OCI-LY7 (cell line): ENCODE data around the gene OR8S1. TPM values are rescaled to one million over a fixed set of nuclear protein-coding genes. Genes with fewer than 3 reads are reported as not detected.

Experiments used
- BruUV-seq: library from RNA; stranded (reverse); fragments of 400-500 nt; replicated peaks from 2 replicates; lab custom pipeline; 2021; lab: Mats Ljungman, UMichigan
- CTCF ChIA-PET: fragments of 300-600 bp; sonication (Branson Sonifier 250); formaldehyde crosslinking; loops from one replicate; lab custom pipeline; 2022; ENCODE audit warnings: antibody characterized with exemption; ENCODE audit not compliant: unreplicated experiment; lab: Charles Lee
- POLR2A ChIA-PET: fragments of 300-600 bp; sonication (Branson Sonifier 250); formaldehyde crosslinking; loops from one replicate; lab custom pipeline; 2022; ENCODE audit warnings: antibody characterized with exemption; lab: Charles Lee
- DNase-seq: peaks from one replicate; pipeline ENCODE4 v3.0.0-alpha.2; 2015; ENCODE audit warnings: low spot score
- H2AFZ ChIP-seq: fragments of 200-600 bp; sonication (generic), shearing (Covaris generic); 2 replicates; pipeline ENCODE4 v1.6.1; 2014; ENCODE audit warnings: mild to moderate bottlenecking, antibody characterized with exemption, low read length, moderate library complexity
- H3K27ac ChIP-seq: fragments of 200-600 bp; sonication (generic); 2 replicates; pipeline ENCODE4 v1.5.1; 2014; ENCODE audit warnings: mixed run types, low read depth, mild to moderate bottlenecking, moderate library complexity, low read length, inconsistent platforms; ENCODE audit not compliant: poor library complexity, severe bottlenecking
- H3K36me3 ChIP-seq: fragments of 200-600 bp; sonication (generic); 2 replicates; pipeline ENCODE4 v1.6.1; 2014; ENCODE audit warnings: mild to moderate bottlenecking, antibody characterized with exemption, low read length, moderate library complexity, mixed read lengths; ENCODE audit not compliant: insufficient read depth
- H3K4me1 ChIP-seq: fragments of 200-600 bp; sonication (generic); 2 replicates; pipeline ENCODE4 v1.5.1; 2014; ENCODE audit warnings: mild to moderate bottlenecking, low read length; ENCODE audit not compliant: insufficient read depth, poor library complexity, severe bottlenecking
- H3K4me2 ChIP-seq: fragments of 200-600 bp; sonication (generic); 2 replicates; pipeline ENCODE4 v1.6.1; 2014; ENCODE audit warnings: mild to moderate bottlenecking, low read length
- H3K4me3 ChIP-seq: fragments of 200-600 bp; sonication (generic); 2 replicates; pipeline ENCODE4 v1.5.1; 2014; ENCODE audit warnings: mild to moderate bottlenecking, low read depth, low read length; ENCODE audit not compliant: poor library complexity, severe bottlenecking
- H3K79me2 ChIP-seq: fragments of 200-600 bp; sonication (generic); 2 replicates; pipeline ENCODE4 v1.6.1; 2016; ENCODE audit warnings: low read depth, mild to moderate bottlenecking, low read length, moderate library complexity, mixed read lengths; ENCODE audit not compliant: insufficient read depth
- H3K9me2 ChIP-seq: fragments of 200-600 bp; sonication (generic); 2 replicates; pipeline ENCODE4 v1.6.1; 2016; ENCODE audit warnings: mild to moderate bottlenecking, low read length, mixed read lengths; ENCODE audit not compliant: insufficient read depth
- H3K9me3 ChIP-seq: fragments of 200-600 bp; sonication (generic); 2 replicates; pipeline ENCODE4 v1.6.1; 2014; ENCODE audit warnings: mild to moderate bottlenecking, mixed run types, low read length, mixed read lengths
- H4K20me1 ChIP-seq: fragments of 200-600 bp; sonication (generic); 2 replicates; pipeline ENCODE4 v1.6.1; 2014; ENCODE audit warnings: mild to moderate bottlenecking, antibody characterized with exemption, low read length, moderate library complexity, mixed read lengths; ENCODE audit not compliant: insufficient read depth
- EZH2phosphoT487 ChIP-seq: fragments of 200-600 bp; sonication (generic); IDR thresholded peaks from 2 replicates; pipeline ENCODE4 v1.6.1; 2018; ENCODE audit warnings: low read depth, borderline replicate concordance, mild to moderate bottlenecking, mixed run types, antibody characterized with exemption, low read length, moderate library complexity, mixed read lengths
- intact Hi-C: fragments of 100-400 bp; cut with micrococcal nuclease; formaldehyde crosslinking; loops from one replicate; pipeline ENCODE4 v1.10.0; 2022; ENCODE audit not compliant: unreplicated experiment
- total RNA-seq, 2 experiments: library from RNA; depleted of rRNA in 1 of 2; stranded (reverse); fragments of >200 nt in 1 of 2; shearing (Covaris generic) in 1 of 2; gene quantifications; 2 replicates each; pipeline ENCODE4 v1.2.3, GENCODE V29; 2014 to 2022
- TF ChIP-seq, protein P1 (sequence below): fragments of 200-600 bp; sonication (generic); conservative IDR thresholded peaks from 2 replicates; pipeline ENCODE4 v1.5.1; 2014; ENCODE audit warnings: mild to moderate bottlenecking, antibody characterized with exemption, low read length, moderate library complexity, mixed read lengths

The OR8S1 gene
- total RNA-seq, 2 experiments from 2014 or later = not detected

DNA sequence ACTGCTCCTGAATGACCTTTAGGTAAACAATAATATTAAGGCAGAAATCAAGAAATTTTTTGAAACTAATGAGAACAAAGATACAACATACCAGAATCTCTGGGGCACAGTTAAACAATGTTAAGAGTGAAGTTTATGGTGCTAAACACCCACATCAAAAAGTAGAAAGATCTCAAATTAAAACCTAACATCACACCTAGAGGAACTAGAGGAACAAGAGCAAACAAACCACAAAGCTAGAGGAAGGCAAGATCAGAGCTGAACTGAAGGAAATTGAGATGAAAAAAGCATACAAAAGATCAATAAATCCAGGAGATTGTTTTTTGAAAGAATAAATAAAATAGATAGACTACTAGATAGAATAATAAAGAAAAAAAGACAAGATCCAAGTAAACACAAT lies 7.2 kb downstream of the OR8S1 start:
- H3K9me3 ChIP-seq = no peaks in the 10 kb centered on the region
- no peak for DNase-seq
- no peak overlapping the region for H3K4me3 ChIP-seq
- ChIA-PET POLR2A (interaction anchor here (0.7 kb wide), 1 partner anchor 11 kb away, joined by 3 read pairs; no protein-coding TSS in a partner anchor), CTCF (no interaction called here)
- H3K4me1 ChIP-seq = no peaks in the 10 kb centered on the region
- H3K79me2 ChIP-seq = no peaks in the 10 kb centered on the region
- H3K9me2 ChIP-seq = no peaks in the 10 kb centered on the region; the same call in 1 of the 2 replicates
- intact Hi-C loops = no loop called here
- H2AFZ ChIP-seq = no peak overlapping the region
- TF ChIP-seq, protein P1, sequence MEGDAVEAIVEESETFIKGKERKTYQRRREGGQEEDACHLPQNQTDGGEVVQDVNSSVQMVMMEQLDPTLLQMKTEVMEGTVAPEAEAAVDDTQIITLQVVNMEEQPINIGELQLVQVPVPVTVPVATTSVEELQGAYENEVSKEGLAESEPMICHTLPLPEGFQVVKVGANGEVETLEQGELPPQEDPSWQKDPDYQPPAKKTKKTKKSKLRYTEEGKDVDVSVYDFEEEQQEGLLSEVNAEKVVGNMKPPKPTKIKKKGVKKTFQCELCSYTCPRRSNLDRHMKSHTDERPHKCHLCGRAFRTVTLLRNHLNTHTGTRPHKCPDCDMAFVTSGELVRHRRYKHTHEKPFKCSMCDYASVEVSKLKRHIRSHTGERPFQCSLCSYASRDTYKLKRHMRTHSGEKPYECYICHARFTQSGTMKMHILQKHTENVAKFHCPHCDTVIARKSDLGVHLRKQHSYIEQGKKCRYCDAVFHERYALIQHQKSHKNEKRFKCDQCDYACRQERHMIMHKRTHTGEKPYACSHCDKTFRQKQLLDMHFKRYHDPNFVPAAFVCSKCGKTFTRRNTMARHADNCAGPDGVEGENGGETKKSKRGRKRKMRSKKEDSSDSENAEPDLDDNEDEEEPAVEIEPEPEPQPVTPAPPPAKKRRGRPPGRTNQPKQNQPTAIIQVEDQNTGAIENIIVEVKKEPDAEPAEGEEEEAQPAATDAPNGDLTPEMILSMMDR = no peak
- no peak for TF ChIP-seq EZH2phosphoT487
- no TSS peak for BruUV-seq
- no peak overlapping the region for H3K4me2 ChIP-seq
- no peaks in the 10 kb centered on the region for H3K36me3 ChIP-seq
- H4K20me1 ChIP-seq = no peaks in the 10 kb centered on the region
- no peak overlapping the region for H3K27ac ChIP-seq

GRCh38 chr12:48536602-48537001 lies 11.2 kb downstream of the OR8S1 start:
- POLR2A ChIA-PET = no interaction called here
- H2AFZ ChIP-seq = no peak overlapping the region
- intact Hi-C loops = no loop called here
- no peak for DNase-seq
- no peaks in the 10 kb centered on the region for H3K36me3 ChIP-seq
- no peak for TF ChIP-seq EZH2phosphoT487
- TF ChIP-seq, protein P1 = no peak
- H4K20me1 ChIP-seq = no peaks in the 10 kb centered on the region
- H3K79me2 ChIP-seq = no peaks in the 10 kb centered on the region
- H3K4me1 ChIP-seq = no peaks in the 10 kb centered on the region
- CTCF ChIA-PET = no interaction called here
- no peaks in the 10 kb centered on the region for H3K9me3 ChIP-seq
- no peak overlapping the region for H3K4me2 ChIP-seq
- no peak overlapping the region for H3K4me3 ChIP-seq
- BruUV-seq = no TSS peak
- H3K27ac ChIP-seq = no peak overlapping the region
- no peaks in the 10 kb centered on the region for H3K9me2 ChIP-seq

GRCh38 chr12:48542300-48542928 lies 17.0 kb downstream of the OR8S1 start:
- no peak overlapping the region for H3K27ac ChIP-seq
- H3K9me2 ChIP-seq = no peaks in the 10 kb centered on the region
- H4K20me1 ChIP-seq = no peaks in the 10 kb centered on the region
- TF ChIP-seq EZH2phosphoT487 = no peak
- TF ChIP-seq, protein P1 = peak; percentile 76
- no peaks in the 10 kb centered on the region for H3K36me3 ChIP-seq
- BruUV-seq = no TSS peak
- DNase-seq = peak; percentile 20
- H3K4me3 ChIP-seq = no peak overlapping the region
- H2AFZ ChIP-seq = no peak overlapping the region
- no peaks in the 10 kb centered on the region for H3K9me3 ChIP-seq
- no peak overlapping the region for H3K4me2 ChIP-seq
- no peaks in the 10 kb centered on the region for H3K79me2 ChIP-seq
- CTCF ChIA-PET = no interaction called here
- H3K4me1 ChIP-seq = no peaks in the 10 kb centered on the region
- intact Hi-C loops = loop anchor here (2.0 to 5.0 kb wide), 2 partner anchors 76 to 255 kb away; no protein-coding TSS in a partner anchor
- POLR2A ChIA-PET = interaction anchor here (0.6 kb wide), 1 partner anchor 215 kb away, joined by 4 read pairs; no protein-coding TSS in a partner anchor
